PFSK-1 (cell line): Measurements from ENCODE around the gene ZNF407.

ENCODE experiments used
- POLR2AphosphoS5 ChIP-seq: IDR thresholded peaks from 2 replicates; pipeline ENCODE4 v1.6.1; 2012; ENCODE audit warnings: low read depth, mild to moderate bottlenecking, control low read depth, low read length, moderate library complexity
- REST ChIP-seq, 2 experiments: IDR thresholded peaks; 2 replicates each; pipeline versions ENCODE4 v1.6.1 to v1.8.0; 2011 to 2012; ENCODE audit warnings: low read depth in 2 of 2, low read length in 2 of 2, control low read depth in 1 of 2, inconsistent platforms in 1 of 2, mild to moderate bottlenecking in 1 of 2, moderate library complexity in 1 of 2; ENCODE audit not compliant: insufficient read depth in 1 of 2
- TAF1 ChIP-seq: IDR thresholded peaks from 2 replicates; pipeline ENCODE4 v1.6.1; 2012; ENCODE audit warnings: low read length, control low read depth, borderline replicate concordance; ENCODE audit not compliant: insufficient read depth

- TF ChIP-seq TAF1: no peak
- no peak for TF ChIP-seq REST (IDR thresholded peaks at IDR 0.05; ENCODE audit: insufficient read depth in 1 of 2, low read depth in 2 of 2, low read length in 2 of 2)
- TF ChIP-seq POLR2AphosphoS5: no peak
These were observed 316.5 kb downstream of the ZNF407 start for GRCh38 chr18:74914052-74914591.
